ENCODE results near the gene MYO1E.

MYO1E gene

DNA sequence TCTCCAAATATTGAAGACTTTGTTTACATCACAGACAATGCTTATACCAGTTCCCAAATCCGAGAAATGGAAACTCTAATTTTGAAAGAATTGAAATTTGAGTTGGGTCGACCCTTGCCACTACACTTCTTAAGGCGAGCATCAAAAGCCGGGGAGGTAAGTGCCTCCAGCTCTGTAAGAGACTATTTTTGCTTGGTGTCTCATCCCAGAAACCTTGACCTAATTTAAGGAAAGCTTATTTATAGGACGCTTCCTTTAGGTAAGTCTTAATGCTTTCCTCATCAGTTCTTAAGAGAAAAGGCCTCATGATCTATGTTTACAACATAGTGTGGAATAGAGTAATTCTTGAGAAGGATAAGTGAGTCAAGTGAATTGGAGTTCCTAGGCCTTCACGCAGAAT lies 255.9 kb downstream of the MYO1E start:
- no peak for DNase-seq

DNA sequence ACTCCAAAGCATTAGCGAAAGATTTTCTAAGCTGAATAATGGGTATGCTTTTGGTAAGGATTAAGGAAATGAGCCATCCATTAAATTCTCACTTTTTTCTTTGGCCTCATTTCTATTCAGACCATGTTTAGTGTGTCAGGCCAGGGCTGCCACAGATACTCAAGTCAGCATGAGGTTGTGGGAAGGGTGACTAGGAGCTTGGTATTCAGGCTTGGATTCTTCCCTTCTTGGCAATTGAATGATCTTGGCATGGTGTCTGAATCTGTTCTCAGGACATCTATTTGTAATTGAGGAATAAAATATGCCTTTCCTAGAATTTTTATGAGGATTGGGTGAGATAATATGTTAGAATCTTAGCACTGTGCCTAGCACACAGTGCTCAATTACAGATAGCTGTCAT lies 256.5 kb downstream of the MYO1E start:
- no peak for DNase-seq

DNA sequence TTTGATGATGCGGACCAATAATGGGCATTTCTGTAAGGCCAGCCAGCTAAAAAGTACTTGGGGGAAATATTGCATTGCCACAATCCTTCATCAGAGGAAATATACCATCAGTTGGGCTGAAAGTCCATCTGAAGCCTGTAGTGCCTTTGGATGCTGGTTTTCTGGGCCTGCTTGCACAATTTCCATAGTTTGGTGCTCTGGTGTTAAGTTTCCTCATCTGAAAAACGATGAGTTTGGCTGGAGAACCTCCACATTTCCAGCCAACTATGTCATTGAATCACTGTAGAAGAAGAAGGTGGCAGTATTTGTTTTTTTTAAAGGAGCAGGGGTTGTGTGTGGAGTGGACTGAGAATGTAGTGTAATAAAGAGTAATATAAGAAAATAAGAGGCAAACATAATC lies 257.6 kb downstream of the MYO1E start:
- no peak for DNase-seq

DNA sequence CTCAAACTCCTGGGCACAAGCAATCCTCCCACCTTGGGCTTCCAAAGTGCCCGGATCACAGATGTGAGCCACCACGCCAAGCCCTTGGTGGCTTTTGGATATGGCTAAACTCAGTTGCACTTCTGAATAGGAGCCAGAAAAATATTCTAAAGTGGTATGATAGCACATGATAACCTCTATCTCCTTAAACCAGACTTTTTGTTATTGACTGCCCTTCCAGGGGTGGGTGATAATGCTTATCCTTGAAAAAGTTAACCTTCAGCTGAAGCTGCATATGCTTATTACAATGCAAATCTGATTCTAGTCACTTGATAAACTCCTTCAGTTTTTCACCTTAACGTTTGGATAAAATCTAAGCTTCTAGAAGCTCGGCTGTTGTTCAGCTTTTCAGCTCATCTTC lies 261.4 kb downstream of the MYO1E start:
- DNase-seq, result no peak

DNA sequence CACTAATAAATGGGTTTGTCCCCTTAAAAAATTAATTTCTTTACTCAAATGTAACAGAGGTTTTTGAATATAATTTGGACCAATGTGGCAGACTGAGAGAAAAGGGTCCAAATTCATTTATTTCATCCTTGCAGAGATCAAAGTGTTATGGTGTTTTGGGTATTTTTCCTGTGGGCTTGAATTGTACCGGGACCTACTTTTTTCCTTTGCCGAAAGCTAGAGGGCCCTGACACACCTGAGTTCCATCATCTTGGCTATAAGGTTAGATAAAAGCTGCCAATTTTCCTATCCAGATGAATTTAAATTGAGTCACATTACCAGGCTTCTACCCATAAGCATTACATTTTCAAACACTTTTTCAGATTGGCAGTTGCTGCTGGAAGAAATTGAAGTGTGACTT lies 266.8 kb downstream of the MYO1E start:
- no peak for DNase-seq

DNA sequence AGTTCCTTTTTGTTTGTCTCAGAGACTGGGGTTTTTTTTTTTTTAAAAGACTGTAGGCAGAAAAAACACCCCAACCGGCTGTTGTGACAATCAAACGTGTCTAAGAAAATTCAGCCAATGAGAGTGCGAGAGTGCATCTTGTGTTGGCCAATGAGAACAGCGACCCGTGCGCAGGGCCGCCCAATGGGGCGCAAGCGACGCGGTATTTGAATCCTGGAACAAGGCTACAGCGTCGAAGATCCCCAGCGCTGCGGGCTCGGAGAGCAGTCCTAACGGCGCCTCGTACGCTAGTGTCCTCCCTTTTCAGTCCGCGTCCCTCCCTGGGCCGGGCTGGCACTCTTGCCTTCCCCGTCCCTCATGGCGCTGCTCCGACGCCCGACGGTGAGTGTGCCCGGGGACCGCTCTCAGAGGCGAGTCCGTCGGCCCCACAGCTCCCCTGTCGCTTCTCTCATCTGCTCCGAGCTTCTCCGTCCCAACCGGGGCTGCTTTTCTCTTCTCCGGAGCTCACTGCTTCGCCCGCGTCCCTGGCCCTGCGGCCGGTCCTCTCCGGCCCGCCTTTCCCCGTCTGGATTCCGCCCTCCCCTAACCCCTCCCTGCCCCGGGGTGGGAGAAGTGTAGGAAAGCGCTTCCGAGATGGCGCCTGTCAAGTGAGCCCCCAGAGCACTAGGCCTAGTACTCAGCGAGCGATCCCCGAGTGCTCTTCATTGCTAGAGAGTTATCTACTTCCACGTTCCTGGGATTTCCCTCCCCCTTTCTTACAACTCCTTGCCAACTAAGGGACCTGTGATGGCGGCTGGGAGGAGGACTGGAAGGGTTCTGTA lies 267.5 kb downstream of the MYO1E start, which contains the start of gene CCNB2:
Gene CCNB2, plus strand, starts transcription at position 235 of the 821 bp plus-strand sequence. Its CDS starts 123 bp downstream, at position 358.
- peak; percentile 94 for DNase-seq

DNA sequence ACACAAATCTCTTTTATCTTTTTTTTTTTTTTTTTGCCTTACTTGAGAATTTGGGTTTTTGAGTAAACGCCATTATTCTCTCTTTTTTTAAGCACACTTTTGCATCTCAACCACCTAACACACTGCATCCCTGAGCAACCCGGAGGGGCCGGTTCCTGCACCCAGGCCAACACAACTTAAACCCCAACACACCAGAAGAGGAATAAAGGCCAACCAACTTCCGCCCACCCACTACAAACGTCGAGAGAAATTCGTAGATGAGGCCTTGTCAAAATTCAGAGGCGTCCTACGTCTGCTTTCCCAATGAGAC lies 268.1 kb downstream of the MYO1E start:
- no peak for DNase-seq

DNA sequence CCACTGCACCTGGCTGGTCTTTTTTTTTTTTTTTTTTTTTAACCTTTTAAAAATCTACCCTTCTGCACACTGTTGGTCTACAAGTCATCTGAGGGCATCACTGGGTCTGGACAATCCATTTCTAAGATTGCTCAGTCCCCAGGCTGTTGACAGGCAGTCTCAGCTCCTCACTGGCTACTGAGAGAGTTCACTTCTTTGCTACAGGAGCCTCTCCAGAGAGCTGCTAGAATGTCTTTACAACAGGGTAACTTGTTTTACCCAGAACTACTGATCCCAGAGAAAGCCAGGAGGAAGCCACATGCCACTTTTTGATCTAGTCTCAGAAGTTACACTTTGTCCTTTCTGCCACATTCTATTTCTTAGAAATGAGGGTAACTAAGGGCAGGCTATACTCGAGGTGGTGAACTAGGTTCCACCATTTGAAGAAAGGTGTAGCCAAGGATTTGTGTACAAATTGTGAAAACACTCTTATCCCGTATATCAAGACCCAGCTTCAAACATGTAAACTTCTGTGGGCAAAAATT lies 273.4 kb downstream of the MYO1E start:
- no peak for DNase-seq

DNA sequence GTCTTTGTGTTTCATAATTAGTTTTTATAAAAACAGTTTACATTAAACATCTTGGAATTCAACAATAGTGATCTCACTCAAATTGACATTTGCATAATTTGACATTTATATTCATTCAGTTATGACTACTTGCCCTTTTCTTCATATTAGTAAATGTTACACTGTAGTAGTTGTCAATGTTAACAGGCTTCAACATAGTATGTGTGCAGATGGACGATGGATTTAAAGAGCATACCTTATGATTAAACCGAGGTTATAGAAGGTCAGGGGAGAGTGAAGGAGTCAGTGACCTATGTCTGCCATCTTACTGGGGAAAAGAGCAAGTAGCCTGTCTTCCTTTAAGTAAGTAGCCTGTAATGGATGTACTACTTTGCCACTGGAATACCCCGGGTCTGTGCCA lies 276.2 kb downstream of the MYO1E start:
- no peak for DNase-seq

DNA sequence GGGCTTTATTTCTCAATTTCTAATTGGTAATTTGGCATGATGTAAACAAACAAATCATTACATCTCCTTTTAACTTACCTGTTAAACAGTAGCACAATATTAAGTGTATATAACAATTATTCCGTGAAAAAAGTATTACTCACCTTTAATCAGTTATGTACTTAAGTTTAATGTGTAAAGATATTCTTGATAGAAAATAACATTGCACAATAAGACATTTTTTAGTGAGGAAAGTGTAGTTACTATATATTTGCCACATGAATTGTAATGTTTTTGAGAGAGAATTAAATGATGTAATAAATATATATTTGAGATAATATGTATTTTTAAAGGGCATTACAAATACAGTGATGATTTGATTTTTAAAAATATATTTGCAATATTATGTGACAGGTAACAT lies 278.6 kb downstream of the MYO1E start:
- no peak for DNase-seq

DNA sequence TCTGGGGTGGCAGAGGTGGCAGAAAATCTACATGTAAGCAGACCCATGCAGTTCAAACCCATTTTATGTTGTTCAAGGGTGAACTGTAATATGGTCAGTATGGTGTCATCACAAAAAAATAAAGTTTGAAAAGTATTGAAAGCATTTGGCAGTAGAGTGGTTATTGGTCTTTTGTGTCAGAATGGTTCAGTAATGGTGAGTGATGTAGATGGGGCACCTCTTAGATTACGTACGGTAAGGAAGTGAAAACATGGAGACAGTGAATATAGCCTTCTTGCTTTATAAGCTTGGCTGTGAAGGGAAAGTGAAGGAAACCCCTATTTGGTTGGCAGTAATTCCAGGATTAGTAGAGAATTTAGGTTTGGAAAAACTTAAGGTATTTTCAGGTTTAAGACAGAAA lies 284.9 kb downstream of the MYO1E start:
- DNase-seq, result no peak

Measured in activated CD4-positive, alpha-beta T cell treated with anti-CD3 and anti-CD28 coated beads, Interleukin-2, amount 50 U/mL, for 16 hours (primary cell).